HepG2 (cell line): ENCODE results near the gene MGLL. TPM values are rescaled to one million over a fixed set of nuclear protein-coding genes. Genes with fewer than 3 reads are reported as not detected.

Source experiments
- ATAC-seq: fragments of 200-7000 bp; cut with Tn5 transposase; 3 replicates; pipeline ENCODE4 v1.9.1; 2020; ENCODE audit warnings: mild to moderate bottlenecking, moderate library complexity
- BruUV-seq: library from RNA; stranded (reverse); fragments of 400-500 nt; replicated peaks from 2 replicates; lab custom pipeline; 2021; lab: Mats Ljungman, UMichigan
- CTCF ChIA-PET: fragments of 300-600 bp; formaldehyde crosslinking; extraction: SDS; loops from one replicate; lab custom pipeline; 2021; ENCODE audit warnings: low total read pairs, inconsistent platforms, low intra/inter-chr PET ratio; lab: Yijun Ruan, JAX
- POLR2A ChIA-PET: fragments of 350-600 bp; sonication (Branson Sonifier 250); formaldehyde crosslinking; loops from one replicate; lab custom pipeline; 2020; ENCODE audit warnings: antibody characterized with exemption, inconsistent platforms; lab: Yijun Ruan, JAX
- DNase-seq: peaks from one replicate; pipeline ENCODE4 v3.0.0-alpha.2; 2015; ENCODE audit warnings: low spot score
- FAIRE-seq: peaks from 3 replicates; lab custom pipeline; 2011; peaks lifted over from hg19 to GRCh38; lab: Jason Lieb, UNC
- H2AFZ ChIP-seq: one replicate; pipeline ENCODE4 v1.6.1; 2011; ENCODE audit warnings: low read length, inconsistent platforms
- H3K27ac ChIP-seq: fragments of 300-600 bp; 3 replicates; pipeline ENCODE4 v1.8.0; 2011; ENCODE audit warnings: mixed run types, mild to moderate bottlenecking, mixed read lengths, low read length, inconsistent platforms; ENCODE audit not compliant: insufficient read depth; ENCODE audit errors: extremely low read length
- H3K27me3 ChIP-seq, 2 experiments: fragments of 200-600 bp in 1 of 2; 2 replicates in 1 of 2; 3 replicates in 1 of 2; pipeline versions ENCODE4 v1.6.0 to v1.8.0; 2011; ENCODE audit warnings: low read length in 2 of 2, mild to moderate bottlenecking in 2 of 2, moderate library complexity in 2 of 2, inconsistent platforms in 1 of 2; ENCODE audit not compliant: insufficient read depth in 2 of 2, control insufficient read depth in 1 of 2
- H3K36me3 ChIP-seq, 2 experiments: fragments of 200-600 bp in 1 of 2; replicated peaks in 1 of 2; 2 replicates in 1 of 2; 3 replicates in 1 of 2; pipeline versions ENCODE4 v1.5.1 to v1.8.0; 2011; ENCODE audit warnings: low read length in 2 of 2, inconsistent platforms in 1 of 2; ENCODE audit not compliant: insufficient read depth in 2 of 2, control insufficient read depth in 1 of 2
- H3K4me1 ChIP-seq: 2 replicates; pipeline ENCODE4 v1.5.1; 2012; ENCODE audit warnings: low read length, inconsistent platforms; ENCODE audit not compliant: insufficient read depth
- H3K4me2 ChIP-seq: 2 replicates; pipeline ENCODE4 v1.6.0; 2011; ENCODE audit warnings: low read depth, low read length, inconsistent platforms
- H3K4me3 ChIP-seq, 3 experiments: fragments of 200-600 bp in 1 of 3; sonication (generic), shearing (Covaris generic) in 1 of 3; replicated peaks in 1 of 3; 2 replicates each; pipeline ENCODE4 v1.5.1; 2011 to 2016; ENCODE audit warnings: low read length in 3 of 3, inconsistent platforms in 2 of 3, low read depth in 2 of 3, mild to moderate bottlenecking in 2 of 3, control low read depth in 1 of 3, mixed read lengths in 1 of 3; ENCODE audit not compliant: insufficient read depth in 1 of 3
- H3K79me2 ChIP-seq: one replicate; pipeline ENCODE4 v1.6.1; 2011; ENCODE audit warnings: low read length, inconsistent platforms; ENCODE audit not compliant: insufficient read depth
- H3K9ac ChIP-seq: 2 replicates; pipeline ENCODE4 v1.6.0; 2011; ENCODE audit warnings: mild to moderate bottlenecking, low read depth, low read length, inconsistent platforms; ENCODE audit not compliant: insufficient read depth
- H3K9me3 ChIP-seq: 2 replicates; pipeline ENCODE4 v1.5.1; 2012; ENCODE audit warnings: mild to moderate bottlenecking, low read length
- H4K20me1 ChIP-seq: 2 replicates; pipeline ENCODE4 v1.6.0; 2011; ENCODE audit warnings: inconsistent platforms, mild to moderate bottlenecking, low read length, moderate library complexity; ENCODE audit not compliant: insufficient read depth
- FOXK1 ChIP-seq: sonication (generic); formaldehyde crosslinking; IDR thresholded peaks from 2 replicates; pipeline ENCODE4 v1.4.0; 2020; ENCODE audit warnings: low read depth, missing genetic modification reagents, borderline replicate concordance
- MTF2 ChIP-seq: sonication (generic); formaldehyde crosslinking; IDR thresholded peaks from 2 replicates; pipeline ENCODE4 v1.5.0; 2020; ENCODE audit warnings: missing genetic modification reagents, borderline replicate concordance
- RFXAP ChIP-seq: sonication (generic); formaldehyde crosslinking; IDR thresholded peaks from 2 replicates; pipeline ENCODE4 v1.4.0; 2020; ENCODE audit warnings: missing genetic modification reagents, borderline replicate concordance
- SMC3 ChIP-seq: IDR thresholded peaks from 2 replicates; pipeline ENCODE4 v1.6.1; 2011; ENCODE audit warnings: low read length, improper control_type of control experiment
- ZNF777 ChIP-seq: sonication (generic); formaldehyde crosslinking; IDR thresholded peaks from 2 replicates; pipeline ENCODE4 v1.4.0; 2020; ENCODE audit warnings: missing genetic modification reagents
- ZNF841 ChIP-seq: sonication (generic); formaldehyde crosslinking; IDR thresholded peaks from 2 replicates; pipeline ENCODE4 v1.8.1; 2023; ENCODE audit warnings: missing genetic modification reagents, borderline replicate concordance
- WGBS: methylation state at CpG from one replicate; pipeline ENCODE4 v1.1.6; 2017; ENCODE audit warnings: low lambda C conversion rate; 5-methylcytosine and 5-hydroxymethylcytosine counted together
- in situ Hi-C: cut with HindIII; loops from 2 replicates; pipeline ENCODE4 v1.10.0; 2017; ENCODE audit warnings: low pct_unique_long_range_greater_than_20kb; ENCODE audit not compliant: extremely low pct_ligation_motif_present
- intact Hi-C: fragments of 100-400 bp; cut with micrococcal nuclease; formaldehyde crosslinking; loops from one replicate; pipeline ENCODE4 v1.10.0; 2022; ENCODE audit not compliant: unreplicated experiment
- polyA plus RNA-seq, 8 experiments: library from polyadenylated mRNA; depleted of rRNA in 3 of 8; stranded (reverse) in 7 of 8; unstranded in 1 of 8; fragments of >200 nt; fragmentation: Illumina TruSeq in 4 of 8; extraction: Trizol in 4 of 8; gene quantifications; 2 replicates each; pipeline versions ENCODE4 v1.2.1 to v1.2.3, GENCODE V29; 2011 to 2016; ENCODE audit warnings: low read depth in 4 of 8, missing spikeins in 1 of 8, mixed read lengths in 1 of 8; ENCODE audit not compliant: insufficient read depth in 1 of 8
- total RNA-seq, 5 experiments: library from RNA; depleted of rRNA; stranded (reverse); fragments of >200 nt; fragmentation: Illumina TruSeq; extraction: Trizol; gene quantifications; 2 replicates each; pipeline ENCODE4 v1.2.3, GENCODE V29; 2016; ENCODE audit warnings: low read depth in 1 of 5
- TF ChIP-seq, protein P1 (sequence below): sonication (generic); formaldehyde crosslinking; IDR thresholded peaks from 2 replicates; pipeline ENCODE4 v1.5.0; 2020; ENCODE audit warnings: missing genetic modification reagents, mild to moderate bottlenecking, borderline replicate concordance
- TF ChIP-seq, protein P2 (sequence below): sonication (generic); formaldehyde crosslinking; IDR thresholded peaks from 2 replicates; pipeline ENCODE4 v1.4.0; 2020; ENCODE audit warnings: missing genetic modification reagents

Gene MGLL
- total and polyA plus RNA-seq, 2 of the 13 experiments (the other 11 are each of a cell fraction or from before 2014, with no cell fraction given) = not detected

GRCh38 chr3:127745656-127746399 is 76.5 kb downstream of the MGLL start:
- no peaks in the 10 kb centered on the region for H3K9me3 ChIP-seq
- H3K79me2 ChIP-seq = no peaks in the 10 kb centered on the region
- no TSS peak for BruUV-seq
- no peak for ATAC-seq
- no peak for FAIRE-seq
- TF ChIP-seq, protein P1, sequence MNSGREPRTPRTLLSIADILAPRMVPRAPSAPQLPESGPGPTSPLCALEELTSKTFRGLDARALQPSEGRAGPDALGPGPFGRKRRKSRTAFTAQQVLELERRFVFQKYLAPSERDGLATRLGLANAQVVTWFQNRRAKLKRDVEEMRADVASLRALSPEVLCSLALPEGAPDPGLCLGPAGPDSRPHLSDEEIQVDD (CRISPR knock-in tag) = no peak
- TF ChIP-seq, protein P2, sequence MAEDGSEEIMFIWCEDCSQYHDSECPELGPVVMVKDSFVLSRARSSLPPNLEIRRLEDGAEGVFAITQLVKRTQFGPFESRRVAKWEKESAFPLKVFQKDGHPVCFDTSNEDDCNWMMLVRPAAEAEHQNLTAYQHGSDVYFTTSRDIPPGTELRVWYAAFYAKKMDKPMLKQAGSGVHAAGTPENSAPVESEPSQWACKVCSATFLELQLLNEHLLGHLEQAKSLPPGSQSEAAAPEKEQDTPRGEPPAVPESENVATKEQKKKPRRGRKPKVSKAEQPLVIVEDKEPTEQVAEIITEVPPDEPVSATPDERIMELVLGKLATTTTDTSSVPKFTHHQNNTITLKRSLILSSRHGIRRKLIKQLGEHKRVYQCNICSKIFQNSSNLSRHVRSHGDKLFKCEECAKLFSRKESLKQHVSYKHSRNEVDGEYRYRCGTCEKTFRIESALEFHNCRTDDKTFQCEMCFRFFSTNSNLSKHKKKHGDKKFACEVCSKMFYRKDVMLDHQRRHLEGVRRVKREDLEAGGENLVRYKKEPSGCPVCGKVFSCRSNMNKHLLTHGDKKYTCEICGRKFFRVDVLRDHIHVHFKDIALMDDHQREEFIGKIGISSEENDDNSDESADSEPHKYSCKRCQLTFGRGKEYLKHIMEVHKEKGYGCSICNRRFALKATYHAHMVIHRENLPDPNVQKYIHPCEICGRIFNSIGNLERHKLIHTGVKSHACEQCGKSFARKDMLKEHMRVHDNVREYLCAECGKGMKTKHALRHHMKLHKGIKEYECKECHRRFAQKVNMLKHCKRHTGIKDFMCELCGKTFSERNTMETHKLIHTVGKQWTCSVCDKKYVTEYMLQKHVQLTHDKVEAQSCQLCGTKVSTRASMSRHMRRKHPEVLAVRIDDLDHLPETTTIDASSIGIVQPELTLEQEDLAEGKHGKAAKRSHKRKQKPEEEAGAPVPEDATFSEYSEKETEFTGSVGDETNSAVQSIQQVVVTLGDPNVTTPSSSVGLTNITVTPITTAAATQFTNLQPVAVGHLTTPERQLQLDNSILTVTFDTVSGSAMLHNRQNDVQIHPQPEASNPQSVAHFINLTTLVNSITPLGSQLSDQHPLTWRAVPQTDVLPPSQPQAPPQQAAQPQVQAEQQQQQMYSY (CRISPR knock-in tag) = no peak
- TF ChIP-seq RFXAP (CRISPR knock-in tag) (no peak), ZNF777 (no peak), ZNF841 (no peak), SMC3 (no peak), MTF2 (CRISPR knock-in tag) (no peak), FOXK1 (CRISPR knock-in tag) (no peak)
- POLR2A ChIA-PET = no interaction called here
- no peaks in the 10 kb centered on the region for H3K4me1 ChIP-seq
- no peak overlapping the region for H3K4me3 ChIP-seq
- WGBS = 39% methylated on average over 9 of the region's 11 CpGs
- no peak overlapping the region for H2AFZ ChIP-seq
- peaks cover 2 to 36% of the 10 kb centered on the region in 2 experiments; a peak in 2 of 5 replicates for H3K27me3 ChIP-seq
- H3K9ac ChIP-seq = no peak overlapping the region
- CTCF ChIA-PET = no interaction called here
- in situ Hi-C loops = no loop called here
- intact Hi-C loops = no loop called here
- no peak overlapping the region for H3K4me2 ChIP-seq
- DNase-seq = no peak
- H3K36me3 ChIP-seq = no peaks in the 10 kb centered on the region
- H4K20me1 ChIP-seq = no peaks in the 10 kb centered on the region
- no peak overlapping the region for H3K27ac ChIP-seq
